ENCODE measurements around the gene MAP3K3.

The MAP3K3 gene

GRCh38 chr17:63622574-63623390 is 565 bp downstream of the MAP3K3 start:
- peak; percentile 66 for DNase-seq (ENCODE audit: low spot score)

- no peak for DNase-seq (ENCODE audit: low spot score)
These were observed 1.7 kb downstream of the MAP3K3 start for GRCh38 chr17:63623786-63624530.

GRCh38 chr17:63624531-63624880 is 2.3 kb downstream of the MAP3K3 start:
- no peak for DNase-seq (ENCODE audit: low spot score)

- DNase-seq (ENCODE audit: low spot score): peak; percentile 26
These were observed 4.4 kb downstream of the MAP3K3 start for GRCh38 chr17:63626551-63627180.

GRCh38 chr17:63629627-63630026 is 7.4 kb downstream of the MAP3K3 start:
- DNase-seq (ENCODE audit: low spot score): no peak

GRCh38 chr17:63631062-63631461 is 8.8 kb downstream of the MAP3K3 start:
- no peak for DNase-seq (ENCODE audit: low spot score)

GRCh38 chr17:63631626-63632025 is 9.4 kb downstream of the MAP3K3 start:
- DNase-seq (ENCODE audit: low spot score): no peak

- DNase-seq (ENCODE audit: low spot score): no peak
These were observed 11.5 kb downstream of the MAP3K3 start for GRCh38 chr17:63633742-63634141.

GRCh38 chr17:63634163-63634562 is 11.9 kb downstream of the MAP3K3 start:
- DNase-seq (ENCODE audit: low spot score): no peak

GRCh38 chr17:63634816-63635215 is 12.6 kb downstream of the MAP3K3 start:
- no peak for DNase-seq (ENCODE audit: low spot score)

GRCh38 chr17:63635290-63635689 is 13.1 kb downstream of the MAP3K3 start:
- DNase-seq (ENCODE audit: low spot score): no peak

GRCh38 chr17:63635787-63636186 is 13.6 kb downstream of the MAP3K3 start:
- DNase-seq (ENCODE audit: low spot score): no peak

- DNase-seq (ENCODE audit: low spot score): no peak
These were observed 16.9 kb downstream of the MAP3K3 start for GRCh38 chr17:63639125-63639524.

GRCh38 chr17:63640038-63640437 is 17.8 kb downstream of the MAP3K3 start:
- DNase-seq (ENCODE audit: low spot score): no peak

GRCh38 chr17:63641692-63642448 is 19.7 kb downstream of the MAP3K3 start:
- no peak for DNase-seq (ENCODE audit: low spot score)

GRCh38 chr17:63644846-63645245 is 22.6 kb downstream of the MAP3K3 start:
- no peak for DNase-seq (ENCODE audit: low spot score)

- DNase-seq (ENCODE audit: low spot score): peak; percentile 59
These were observed 23.7 kb downstream of the MAP3K3 start for GRCh38 chr17:63645775-63646487.

GRCh38 chr17:63646488-63646806 is 24.2 kb downstream of the MAP3K3 start:
- DNase-seq (ENCODE audit: low spot score): no peak

- peak; percentile 48 for DNase-seq (ENCODE audit: low spot score)
These were observed 25.0 kb downstream of the MAP3K3 start for GRCh38 chr17:63647065-63647725.

- DNase-seq (ENCODE audit: low spot score): no peak
These were observed 25.7 kb downstream of the MAP3K3 start for GRCh38 chr17:63647936-63648335.

- no peak for DNase-seq (ENCODE audit: low spot score)
These were observed 27.6 kb downstream of the MAP3K3 start for GRCh38 chr17:63649813-63650212.

Measured in AG08395 (cell line).